Liver (tissue), 3 donors: Measurements from ENCODE around the gene RGS2.

Experiments
- CTCF ChIP-seq: fragments of 150-350 bp; IDR thresholded peaks from 2 replicates; pipeline ENCODE4 v1.5.1; 2017; ENCODE audit warnings: improper control_type of control experiment, low read depth, low read length; ENCODE audit not compliant: missing input control
- EGR1 ChIP-seq, 2 donors: IDR thresholded peaks; 2 replicates each; pipeline ENCODE4 v1.6.1; 2016 to 2018; ENCODE audit warnings: antibody characterized with exemption in 2 of 2, low read depth in 2 of 2
- FOXA1 ChIP-seq: IDR thresholded peaks from 2 replicates; pipeline ENCODE4 v1.6.1; 2016; ENCODE audit warnings: antibody characterized with exemption
- GABPA ChIP-seq, 2 donors: IDR thresholded peaks in 1 of 2; conservative IDR thresholded peaks in 1 of 2; 2 replicates each; pipeline ENCODE4 v1.6.1; 2016; ENCODE audit warnings: antibody characterized with exemption in 2 of 2, mild to moderate bottlenecking in 1 of 2, moderate library complexity in 1 of 2
- HNF4G ChIP-seq: IDR thresholded peaks from 2 replicates; pipeline ENCODE4 v1.6.1; 2016; ENCODE audit warnings: antibody characterized with exemption
- MAX ChIP-seq: IDR thresholded peaks from 2 replicates; pipeline ENCODE4 v1.6.1; 2016; ENCODE audit warnings: antibody characterized with exemption
- NR2F2 ChIP-seq: IDR thresholded peaks from 2 replicates; pipeline ENCODE4 v1.6.1; 2016; ENCODE audit warnings: antibody characterized with exemption
- RAD21 ChIP-seq, 2 donors: IDR thresholded peaks; 2 replicates each; pipeline ENCODE4 v1.6.1; 2016; ENCODE audit warnings: antibody characterized with exemption in 2 of 2, mild to moderate bottlenecking in 2 of 2
- REST ChIP-seq: IDR thresholded peaks from 2 replicates; pipeline ENCODE4 v1.6.1; 2016; ENCODE audit warnings: antibody characterized with exemption, mild to moderate bottlenecking
- SP1 ChIP-seq: IDR thresholded peaks from 2 replicates; pipeline ENCODE4 v1.6.1; 2018; ENCODE audit warnings: antibody characterized with exemption, mild to moderate bottlenecking
- YY1 ChIP-seq: IDR thresholded peaks from 2 replicates; pipeline ENCODE4 v1.6.1; 2016; ENCODE audit warnings: antibody characterized with exemption, mild to moderate bottlenecking
- TF ChIP-seq, protein P1 (sequence below): IDR thresholded peaks from 2 replicates; pipeline ENCODE4 v1.6.1; 2016; ENCODE audit warnings: antibody characterized with exemption
- donor health status: healthy.
- donor health status: healthy.

- no peak for TF ChIP-seq CTCF
- no peak for TF ChIP-seq NR2F2
- no peak for TF ChIP-seq GABPA (IDR thresholded peaks at IDR 0.05 in 1 of 2, conservative IDR thresholded peaks at IDR 0.05 in 1 of 2)
- TF ChIP-seq RAD21 (IDR thresholded peaks at IDR 0.05): no peak
- TF ChIP-seq FOXA1: no peak
- TF ChIP-seq MAX: no peak
- no peak for TF ChIP-seq REST
- TF ChIP-seq, protein P1, sequence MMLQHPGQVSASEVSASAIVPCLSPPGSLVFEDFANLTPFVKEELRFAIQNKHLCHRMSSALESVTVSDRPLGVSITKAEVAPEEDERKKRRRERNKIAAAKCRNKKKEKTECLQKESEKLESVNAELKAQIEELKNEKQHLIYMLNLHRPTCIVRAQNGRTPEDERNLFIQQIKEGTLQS: no peak
- no peak for TF ChIP-seq EGR1 (IDR thresholded peaks at IDR 0.05; ENCODE audit: low read depth in 2 of 2)
- TF ChIP-seq YY1: no peak
- no peak for TF ChIP-seq SP1
- no peak for TF ChIP-seq HNF4G
These were observed 10.9 kb upstream of the RGS2 start for GRCh38 chr1:192797891-192798290.
